Panc1 (cell line): ENCODE results near the gene ZC3H7A. TPM values are rescaled to one million over a fixed set of nuclear protein-coding genes. Genes with fewer than 3 reads are reported as not detected.

Experiments used
- ATAC-seq: fragments of 200-7000 bp; cut with Tn5 transposase; 2 replicates; pipeline ENCODE4 v1.9.1; 2020; ENCODE audit warnings: mild to moderate bottlenecking, moderate library complexity
- BruUV-seq: library from RNA; stranded (reverse); fragments of 400-500 nt; replicated peaks from 2 replicates; lab custom pipeline; 2021; lab: Mats Ljungman, UMichigan
- CTCF ChIA-PET: fragments of 300-600 bp; sonication (Branson Sonifier 250); formaldehyde crosslinking; loops from one replicate; lab custom pipeline; 2022; ENCODE audit warnings: antibody characterized with exemption; lab: Charles Lee
- POLR2A ChIA-PET: fragments of 300-600 bp; sonication (Branson Sonifier 250); formaldehyde crosslinking; loops from one replicate; lab custom pipeline; 2022; ENCODE audit warnings: antibody characterized with exemption; lab: Charles Lee
- DNase-seq: peaks from one replicate; pipeline ENCODE4 v3.0.0-alpha.2; 2010; ENCODE audit warnings: low read depth, low spot score
- H3K27ac ChIP-seq: 2 replicates; pipeline ENCODE4 v1.5.1; 2011; ENCODE audit warnings: mild to moderate bottlenecking, low read length, inconsistent platforms
- H3K27me3 ChIP-seq: fragments of 200-500 bp; sonication (Bioruptor generic); 2 replicates; pipeline ENCODE4 v1.6.0; 2014; ENCODE audit warnings: low read length, inconsistent platforms; ENCODE audit not compliant: control insufficient read depth, insufficient read depth
- H3K36me3 ChIP-seq: fragments of 200-500 bp; sonication (Bioruptor generic); 2 replicates; pipeline ENCODE4 v1.5.1; 2014; ENCODE audit warnings: inconsistent platforms, mild to moderate bottlenecking, low read length, moderate library complexity; ENCODE audit not compliant: control insufficient read depth, insufficient read depth
- H3K4me1 ChIP-seq: 2 replicates; pipeline ENCODE4 v1.5.1; 2011; ENCODE audit warnings: inconsistent platforms, mild to moderate bottlenecking, low read length, moderate library complexity; ENCODE audit not compliant: control insufficient read depth, insufficient read depth
- H3K4me3 ChIP-seq, 2 experiments: 2 replicates each; pipeline ENCODE4 v1.5.1; 2011 to 2012; ENCODE audit warnings: low read depth in 2 of 2, low read length in 2 of 2, mild to moderate bottlenecking in 2 of 2, inconsistent platforms in 1 of 2, moderate library complexity in 1 of 2
- H3K9me3 ChIP-seq: fragments of 200-500 bp; sonication (Bioruptor generic); 2 replicates; pipeline ENCODE4 v1.5.1; 2014; ENCODE audit warnings: low read depth, mild to moderate bottlenecking, inconsistent platforms, low read length, moderate library complexity; ENCODE audit not compliant: control insufficient read depth, insufficient read depth
- POLR2AphosphoS5 ChIP-seq: IDR thresholded peaks from 2 replicates; pipeline ENCODE4 v1.6.1; 2012; ENCODE audit warnings: mild to moderate bottlenecking, low read depth, low read length, moderate library complexity
- SIN3A ChIP-seq: IDR thresholded peaks from 2 replicates; pipeline ENCODE4 v1.6.1; 2012; ENCODE audit warnings: low read depth, mild to moderate bottlenecking, low read length, moderate library complexity, borderline replicate concordance; ENCODE audit not compliant: insufficient read depth
- TCF7L2 ChIP-seq: IDR thresholded peaks from 2 replicates; pipeline ENCODE4 v1.6.1; 2011; ENCODE audit warnings: mild to moderate bottlenecking, low read depth, low read length, inconsistent platforms
- in situ Hi-C: cut with HindIII; loops from 2 replicates; pipeline ENCODE4 v1.10.0; 2016; ENCODE audit warnings: low sequenced_read_pairs, low pct_unique_long_range_greater_than_20kb
- intact Hi-C: fragments of 100-400 bp; cut with micrococcal nuclease; formaldehyde crosslinking; loops from one replicate; pipeline ENCODE4 v1.10.0; 2022; ENCODE audit not compliant: unreplicated experiment
- total RNA-seq: library from RNA; stranded (reverse); gene quantifications from one replicate; pipeline ENCODE4 v1.2.1, GENCODE V29; 2021; ENCODE audit not compliant: unreplicated experiment
- TF ChIP-seq, protein P1 (sequence below): fragments of 450-650 bp; IDR thresholded peaks from 2 replicates; pipeline ENCODE4 v1.5.1; 2017; ENCODE audit warnings: mild to moderate bottlenecking
- TF ChIP-seq, protein P2 (sequence below), 2 experiments: IDR thresholded peaks; 2 replicates each; pipeline ENCODE4 v1.6.1; 2011 to 2012; ENCODE audit warnings: low read depth in 2 of 2, control low read depth in 1 of 2, low read length in 1 of 2, mild to moderate bottlenecking in 1 of 2, moderate library complexity in 1 of 2; ENCODE audit not compliant: insufficient read depth in 1 of 2

Gene ZC3H7A
- total RNA-seq, 1 experiment from 2014 or later = 52.3 TPM

DNA sequence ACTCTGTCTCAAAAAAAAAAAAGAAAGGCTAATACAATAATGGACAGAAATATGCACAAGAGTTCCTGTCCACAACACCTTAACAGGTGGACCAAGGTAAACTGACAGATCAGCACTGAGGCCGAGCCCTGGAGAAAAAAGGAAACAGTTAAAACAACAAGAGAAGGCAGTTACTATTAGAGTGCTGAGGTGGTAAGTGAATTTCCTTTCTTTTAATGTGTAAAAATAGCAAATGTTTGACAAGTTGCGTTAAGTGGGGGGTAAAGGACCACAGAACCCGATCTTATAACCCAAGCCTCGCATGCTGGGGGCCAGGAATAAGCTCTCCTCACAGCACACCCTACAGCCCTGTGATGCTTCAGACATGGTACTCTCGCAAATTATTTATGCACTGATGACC is 79.2 kb downstream of the ZC3H7A start:
- intact Hi-C loops (no loop called here), in situ Hi-C loops (no loop called here)
- no peak for ATAC-seq
- no peak overlapping the region for H3K4me3 ChIP-seq
- no peak overlapping the region for H3K27ac ChIP-seq
- ChIA-PET CTCF (no interaction called here), POLR2A (no interaction called here)
- no peaks in the 10 kb centered on the region for H3K4me1 ChIP-seq
- TF ChIP-seq SIN3A (no peak), TCF7L2 (no peak), POLR2AphosphoS5 (no peak)
- TF ChIP-seq, protein P1, sequence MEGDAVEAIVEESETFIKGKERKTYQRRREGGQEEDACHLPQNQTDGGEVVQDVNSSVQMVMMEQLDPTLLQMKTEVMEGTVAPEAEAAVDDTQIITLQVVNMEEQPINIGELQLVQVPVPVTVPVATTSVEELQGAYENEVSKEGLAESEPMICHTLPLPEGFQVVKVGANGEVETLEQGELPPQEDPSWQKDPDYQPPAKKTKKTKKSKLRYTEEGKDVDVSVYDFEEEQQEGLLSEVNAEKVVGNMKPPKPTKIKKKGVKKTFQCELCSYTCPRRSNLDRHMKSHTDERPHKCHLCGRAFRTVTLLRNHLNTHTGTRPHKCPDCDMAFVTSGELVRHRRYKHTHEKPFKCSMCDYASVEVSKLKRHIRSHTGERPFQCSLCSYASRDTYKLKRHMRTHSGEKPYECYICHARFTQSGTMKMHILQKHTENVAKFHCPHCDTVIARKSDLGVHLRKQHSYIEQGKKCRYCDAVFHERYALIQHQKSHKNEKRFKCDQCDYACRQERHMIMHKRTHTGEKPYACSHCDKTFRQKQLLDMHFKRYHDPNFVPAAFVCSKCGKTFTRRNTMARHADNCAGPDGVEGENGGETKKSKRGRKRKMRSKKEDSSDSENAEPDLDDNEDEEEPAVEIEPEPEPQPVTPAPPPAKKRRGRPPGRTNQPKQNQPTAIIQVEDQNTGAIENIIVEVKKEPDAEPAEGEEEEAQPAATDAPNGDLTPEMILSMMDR = no peak
- TF ChIP-seq, protein P2, sequence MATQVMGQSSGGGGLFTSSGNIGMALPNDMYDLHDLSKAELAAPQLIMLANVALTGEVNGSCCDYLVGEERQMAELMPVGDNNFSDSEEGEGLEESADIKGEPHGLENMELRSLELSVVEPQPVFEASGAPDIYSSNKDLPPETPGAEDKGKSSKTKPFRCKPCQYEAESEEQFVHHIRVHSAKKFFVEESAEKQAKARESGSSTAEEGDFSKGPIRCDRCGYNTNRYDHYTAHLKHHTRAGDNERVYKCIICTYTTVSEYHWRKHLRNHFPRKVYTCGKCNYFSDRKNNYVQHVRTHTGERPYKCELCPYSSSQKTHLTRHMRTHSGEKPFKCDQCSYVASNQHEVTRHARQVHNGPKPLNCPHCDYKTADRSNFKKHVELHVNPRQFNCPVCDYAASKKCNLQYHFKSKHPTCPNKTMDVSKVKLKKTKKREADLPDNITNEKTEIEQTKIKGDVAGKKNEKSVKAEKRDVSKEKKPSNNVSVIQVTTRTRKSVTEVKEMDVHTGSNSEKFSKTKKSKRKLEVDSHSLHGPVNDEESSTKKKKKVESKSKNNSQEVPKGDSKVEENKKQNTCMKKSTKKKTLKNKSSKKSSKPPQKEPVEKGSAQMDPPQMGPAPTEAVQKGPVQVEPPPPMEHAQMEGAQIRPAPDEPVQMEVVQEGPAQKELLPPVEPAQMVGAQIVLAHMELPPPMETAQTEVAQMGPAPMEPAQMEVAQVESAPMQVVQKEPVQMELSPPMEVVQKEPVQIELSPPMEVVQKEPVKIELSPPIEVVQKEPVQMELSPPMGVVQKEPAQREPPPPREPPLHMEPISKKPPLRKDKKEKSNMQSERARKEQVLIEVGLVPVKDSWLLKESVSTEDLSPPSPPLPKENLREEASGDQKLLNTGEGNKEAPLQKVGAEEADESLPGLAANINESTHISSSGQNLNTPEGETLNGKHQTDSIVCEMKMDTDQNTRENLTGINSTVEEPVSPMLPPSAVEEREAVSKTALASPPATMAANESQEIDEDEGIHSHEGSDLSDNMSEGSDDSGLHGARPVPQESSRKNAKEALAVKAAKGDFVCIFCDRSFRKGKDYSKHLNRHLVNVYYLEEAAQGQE (IDR thresholded peaks at IDR 0.05; ENCODE audit: insufficient read depth in 1 of 2, low read depth in 2 of 2, low read length in 1 of 2) = no peak
- DNase-seq = no peak
- H3K36me3 ChIP-seq = no peaks in the 10 kb centered on the region; the same call in none of the 2 replicates
- no peaks in the 10 kb centered on the region for H3K9me3 ChIP-seq
- H3K27me3 ChIP-seq = no peaks in the 10 kb centered on the region
- no TSS peak for BruUV-seq

DNA sequence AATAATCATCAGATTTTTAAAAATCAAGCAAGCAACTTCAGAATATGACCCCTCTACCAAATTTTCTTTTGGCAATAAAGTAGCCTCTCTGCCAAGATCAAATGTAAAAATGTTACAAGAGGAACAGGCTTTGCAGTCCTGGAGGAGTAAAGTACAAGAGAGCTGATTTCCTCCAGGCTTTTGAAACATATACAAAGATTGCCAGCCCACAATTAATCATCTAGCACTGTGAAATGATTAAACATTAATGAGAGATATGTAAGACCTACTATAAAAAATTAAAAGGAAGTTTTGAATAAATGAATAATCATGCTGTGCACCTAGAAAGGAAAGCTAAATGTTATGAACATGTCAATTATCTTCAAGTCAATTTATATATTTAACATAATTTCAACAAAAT is 80.7 kb downstream of the ZC3H7A start:
- in situ Hi-C loops = no loop called here
- intact Hi-C loops = no loop called here
- no peak for ATAC-seq
- Histone ChIP-seq H3K9me3 (no peaks in the 10 kb centered on the region), H3K27me3 (no peaks in the 10 kb centered on the region), H3K4me3 (no peak overlapping the region), H3K36me3 (no peaks in the 10 kb centered on the region; the same call in none of the 2 replicates), H3K4me1 (no peaks in the 10 kb centered on the region), H3K27ac (no peak overlapping the region)
- ChIA-PET CTCF (no interaction called here), POLR2A (interaction anchor here (0.6 kb wide), 1 partner anchor 322 kb away, joined by 3 read pairs; no protein-coding TSS in a partner anchor)
- BruUV-seq = no TSS peak
- TF ChIP-seq, protein P1 = no peak
- TF ChIP-seq TCF7L2 = no peak
- TF ChIP-seq POLR2AphosphoS5 = no peak
- TF ChIP-seq SIN3A = no peak
- TF ChIP-seq, protein P2 (IDR thresholded peaks at IDR 0.05; ENCODE audit: insufficient read depth in 1 of 2, low read depth in 2 of 2, low read length in 1 of 2) = no peak
- DNase-seq = no peak
